Mucosa of rectum (tissue), 2 donors: Measurements from ENCODE around the gene RBM42.
"Not testable (repeated sequence)": the region's sequence is repeated elsewhere in the genome, so short reads cannot be mapped to it uniquely, and the experiment has no call there.

ENCODE experiments used
- H3K27ac ChIP-seq, 2 donors: one replicate each; pipeline ENCODE4 v1.7.0; 2013; ENCODE audit warnings: inconsistent platforms in 2 of 2, low read depth in 2 of 2, low read length in 2 of 2
- H3K27me3 ChIP-seq, 2 donors: one replicate each; pipeline ENCODE4 v1.7.0; 2013; ENCODE audit warnings: low read length in 2 of 2; ENCODE audit not compliant: control insufficient read depth in 2 of 2, insufficient read depth in 2 of 2
- H3K36me3 ChIP-seq, 2 donors: one replicate each; pipeline ENCODE4 v1.7.0; 2013; ENCODE audit warnings: low read length in 2 of 2; ENCODE audit not compliant: control insufficient read depth in 2 of 2, insufficient read depth in 2 of 2
- H3K4me1 ChIP-seq, 2 donors: one replicate each; pipeline ENCODE4 v1.7.0; 2013; ENCODE audit warnings: low read length in 2 of 2, mild to moderate bottlenecking in 1 of 2; ENCODE audit not compliant: control insufficient read depth in 2 of 2, insufficient read depth in 2 of 2
- H3K4me3 ChIP-seq, 2 donors: one replicate each; pipeline ENCODE4 v1.7.0; 2013; ENCODE audit warnings: low read length in 2 of 2
- H3K9ac ChIP-seq, 2 donors: one replicate each; pipeline ENCODE4 v1.7.0; 2013; ENCODE audit warnings: low read length in 2 of 2, low read depth in 1 of 2, mild to moderate bottlenecking in 1 of 2
- H3K9me3 ChIP-seq, 2 donors: one replicate each; pipeline ENCODE4 v1.7.0; 2013; ENCODE audit warnings: low read length in 2 of 2; ENCODE audit not compliant: control insufficient read depth in 2 of 2
- donor health status: healthy.
- donor health status: Normal muscosa, but diverticular disease.

RBM42 gene

GRCh38 chr19:35645680-35646511 lies 17.1 kb downstream of the RBM42 start:
- peaks cover 2 to 5% of the 10 kb centered on the region in 2 donors for H3K36me3 ChIP-seq
- H3K9me3 ChIP-seq = no peaks in the 10 kb centered on the region
- H3K4me1 ChIP-seq = peaks cover 16 to 17% of the 10 kb centered on the region in 2 donors
- H3K27me3 ChIP-seq = no peaks in the 10 kb centered on the region
- H3K9ac ChIP-seq = peak overlapping the region in 1 of 2 donors; percentile 5
- H3K27ac ChIP-seq = no peak overlapping the region
- no peak overlapping the region for H3K4me3 ChIP-seq

- Histone ChIP-seq H3K27ac (peak within 1 kb of the TSS; percentile 86 to 87), H3K9ac (peak within 1 kb of the TSS; percentile 96 to 97), H3K4me1 (peaks cover 11 to 16% of the 10 kb centered on the region in 2 donors), H3K27me3 (no peaks in the 10 kb centered on the region), H3K9me3 (no peaks in the 10 kb centered on the region), H3K36me3 (peaks cover 4 to 12% of the 10 kb centered on the region in 2 donors), H3K4me3 (peak within 1 kb of the TSS; percentile 81 to 97)
Observed at GRCh38 chr19:35648017-35648961, 19.5 kb downstream of the RBM42 start, which contains the start of gene COX6B1. COX6B1 (plus strand) TSS chr19:35648323; CDS start chr19:35651244, 2,921 bp downstream.

GRCh38 chr19:35650581-35650980 lies 21.7 kb downstream of the RBM42 start:
- Histone ChIP-seq H3K4me1 (peaks cover 7 to 13% of the 10 kb centered on the region in 2 donors), H3K9ac (no peak overlapping the region), H3K36me3 (peaks cover 13 to 25% of the 10 kb centered on the region in 2 donors)

GRCh38 chr19:35654828-35655227 lies 26.0 kb downstream of the RBM42 start:
- not testable (repeated sequence) for H3K9me3 ChIP-seq, H3K9ac ChIP-seq, H3K4me1 ChIP-seq, H3K27me3 ChIP-seq, H3K27ac ChIP-seq, H3K4me3 ChIP-seq
- peaks cover 32 to 55% of the 10 kb centered on the region in 2 donors for H3K36me3 ChIP-seq

More at GRCh38 chr19:35650581-35650980, 21.7 kb downstream of the RBM42 start:
- H3K27ac ChIP-seq = no peak overlapping the region
- no peak overlapping the region for H3K4me3 ChIP-seq
- H3K9me3 ChIP-seq = no peaks in the 10 kb centered on the region
- H3K27me3 ChIP-seq = no peaks in the 10 kb centered on the region

GRCh38 chr19:35655600-35655999 lies 26.8 kb downstream of the RBM42 start:
- Histone ChIP-seq H3K27ac (no peak overlapping the region), H3K9me3 (no peaks in the 10 kb centered on the region), H3K27me3 (no peaks in the 10 kb centered on the region), H3K4me3 (no peak overlapping the region), H3K4me1 (no peaks in the 10 kb centered on the region), H3K9ac (no peak overlapping the region), H3K36me3 (peaks cover 34 to 54% of the 10 kb centered on the region in 2 donors)

GRCh38 chr19:35656700-35657099 lies 27.9 kb downstream of the RBM42 start:
- Histone ChIP-seq H3K36me3 (peaks cover 30 to 53% of the 10 kb centered on the region in 2 donors), H3K9ac (no peak overlapping the region), H3K4me3 (no peak overlapping the region), H3K27ac (no peak overlapping the region), H3K9me3 (no peaks in the 10 kb centered on the region), H3K4me1 (no peaks in the 10 kb centered on the region), H3K27me3 (no peaks in the 10 kb centered on the region)

DNA sequence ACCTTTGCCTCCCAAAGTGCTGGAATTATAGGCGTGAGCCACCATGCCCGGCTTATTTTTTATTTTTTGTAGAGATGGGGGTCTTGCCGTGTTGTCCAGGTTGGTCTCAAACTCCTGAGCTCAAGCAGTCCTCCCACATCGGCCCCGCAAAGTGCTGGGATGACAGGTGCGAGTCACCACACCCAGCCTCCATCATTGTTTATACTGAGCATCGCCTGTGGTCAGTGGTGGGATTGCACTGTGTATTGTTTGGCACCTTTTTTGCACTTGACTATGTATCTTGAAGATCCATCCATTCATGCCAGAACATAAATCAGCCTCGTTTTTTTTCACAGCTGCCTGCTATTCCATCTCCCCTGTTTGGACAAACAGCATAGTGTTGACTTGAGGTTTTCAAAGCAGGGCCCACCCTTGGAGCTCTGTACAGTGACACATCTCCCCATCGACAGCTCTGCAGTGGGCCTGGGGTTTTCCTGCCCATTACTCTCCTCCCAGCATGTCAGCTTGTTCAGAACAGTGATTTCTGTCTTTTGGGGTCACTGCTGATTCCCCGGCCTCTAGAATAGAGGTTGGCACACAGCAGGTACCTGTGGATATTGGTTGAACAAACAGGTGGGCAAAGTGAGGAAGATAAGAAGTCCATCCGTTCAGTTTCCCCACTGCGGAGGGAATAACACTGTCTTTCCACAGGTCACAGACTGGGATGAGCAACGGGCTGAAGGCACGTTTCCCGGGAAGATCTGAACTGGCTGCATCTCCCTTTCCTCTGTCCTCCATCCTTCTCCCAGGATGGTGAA lies 29.3 kb downstream of the RBM42 start:
- no peaks in the 10 kb centered on the region for H3K27me3 ChIP-seq
- peaks cover 30 to 57% of the 10 kb centered on the region in 2 donors for H3K36me3 ChIP-seq
- no peaks in the 10 kb centered on the region for H3K4me1 ChIP-seq
- no peak overlapping the region for H3K4me3 ChIP-seq
- H3K9me3 ChIP-seq = no peaks in the 10 kb centered on the region
- H3K9ac ChIP-seq = no peak overlapping the region
- H3K27ac ChIP-seq = no peak overlapping the region

DNA sequence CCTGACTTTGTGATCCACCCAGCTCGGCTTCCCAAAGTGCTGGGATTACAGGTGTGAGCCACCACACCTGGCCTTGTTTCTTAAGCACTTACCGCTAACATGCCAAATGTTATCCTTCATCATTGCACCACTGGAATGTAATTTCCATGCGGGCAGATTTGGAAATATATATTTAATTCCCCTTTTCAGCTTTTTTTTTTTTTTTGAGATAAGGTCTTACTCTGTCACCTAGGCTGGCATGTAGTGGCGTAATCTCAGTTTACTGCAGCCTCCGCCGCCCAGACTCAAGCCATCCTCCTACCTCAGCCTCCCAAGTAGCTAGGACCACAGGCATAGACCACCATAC lies 33.1 kb downstream of the RBM42 start:
- H3K27ac ChIP-seq = no peak overlapping the region
- H3K4me3 ChIP-seq = no peak overlapping the region
- no peaks in the 10 kb centered on the region for H3K4me1 ChIP-seq
- H3K9ac ChIP-seq = no peak overlapping the region
- peaks cover 14 to 42% of the 10 kb centered on the region in 2 donors for H3K36me3 ChIP-seq
- no peaks in the 10 kb centered on the region for H3K27me3 ChIP-seq
- H3K9me3 ChIP-seq = no peaks in the 10 kb centered on the region

DNA sequence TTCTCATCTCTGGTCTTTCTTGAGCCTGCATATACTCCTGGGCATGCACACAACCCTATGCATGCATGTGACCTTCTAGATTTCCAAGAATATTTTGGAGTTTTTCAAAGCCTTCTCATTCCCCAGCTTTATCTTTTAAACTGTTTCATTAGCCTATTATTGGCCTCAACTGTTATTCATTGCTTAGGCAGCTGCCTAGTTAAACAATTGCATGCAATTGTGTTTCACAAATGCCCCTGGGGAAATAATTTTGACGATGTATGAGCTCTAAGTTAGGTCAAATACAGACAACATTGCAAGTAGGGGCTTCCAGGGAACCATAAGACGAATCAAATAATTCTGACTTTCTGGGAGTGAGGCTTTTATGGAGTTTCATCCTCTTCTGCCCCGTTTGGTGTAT lies 35.1 kb downstream of the RBM42 start:
- Histone ChIP-seq H3K4me1 (no peaks in the 10 kb centered on the region), H3K27me3 (no peaks in the 10 kb centered on the region), H3K9ac (no peak overlapping the region), H3K36me3 (peaks cover 3 to 28% of the 10 kb centered on the region in 2 donors), H3K4me3 (no peak overlapping the region), H3K9me3 (no peaks in the 10 kb centered on the region), H3K27ac (no peak overlapping the region)
